NCI-H2081 treated with DMSO at 0.1 percent for 48 hours (cell line): ENCODE results near the gene ALG2.
A peak's percentile ranks its signal among the peaks of the same experiment; 100 is the strongest.

Experiments
- DNase-seq: peaks from one replicate; lab custom pipeline; 2025; lab: John Stamatoyannopoulos, UW

ALG2 gene, protein sequence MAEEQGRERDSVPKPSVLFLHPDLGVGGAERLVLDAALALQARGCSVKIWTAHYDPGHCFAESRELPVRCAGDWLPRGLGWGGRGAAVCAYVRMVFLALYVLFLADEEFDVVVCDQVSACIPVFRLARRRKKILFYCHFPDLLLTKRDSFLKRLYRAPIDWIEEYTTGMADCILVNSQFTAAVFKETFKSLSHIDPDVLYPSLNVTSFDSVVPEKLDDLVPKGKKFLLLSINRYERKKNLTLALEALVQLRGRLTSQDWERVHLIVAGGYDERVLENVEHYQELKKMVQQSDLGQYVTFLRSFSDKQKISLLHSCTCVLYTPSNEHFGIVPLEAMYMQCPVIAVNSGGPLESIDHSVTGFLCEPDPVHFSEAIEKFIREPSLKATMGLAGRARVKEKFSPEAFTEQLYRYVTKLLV

DNA sequence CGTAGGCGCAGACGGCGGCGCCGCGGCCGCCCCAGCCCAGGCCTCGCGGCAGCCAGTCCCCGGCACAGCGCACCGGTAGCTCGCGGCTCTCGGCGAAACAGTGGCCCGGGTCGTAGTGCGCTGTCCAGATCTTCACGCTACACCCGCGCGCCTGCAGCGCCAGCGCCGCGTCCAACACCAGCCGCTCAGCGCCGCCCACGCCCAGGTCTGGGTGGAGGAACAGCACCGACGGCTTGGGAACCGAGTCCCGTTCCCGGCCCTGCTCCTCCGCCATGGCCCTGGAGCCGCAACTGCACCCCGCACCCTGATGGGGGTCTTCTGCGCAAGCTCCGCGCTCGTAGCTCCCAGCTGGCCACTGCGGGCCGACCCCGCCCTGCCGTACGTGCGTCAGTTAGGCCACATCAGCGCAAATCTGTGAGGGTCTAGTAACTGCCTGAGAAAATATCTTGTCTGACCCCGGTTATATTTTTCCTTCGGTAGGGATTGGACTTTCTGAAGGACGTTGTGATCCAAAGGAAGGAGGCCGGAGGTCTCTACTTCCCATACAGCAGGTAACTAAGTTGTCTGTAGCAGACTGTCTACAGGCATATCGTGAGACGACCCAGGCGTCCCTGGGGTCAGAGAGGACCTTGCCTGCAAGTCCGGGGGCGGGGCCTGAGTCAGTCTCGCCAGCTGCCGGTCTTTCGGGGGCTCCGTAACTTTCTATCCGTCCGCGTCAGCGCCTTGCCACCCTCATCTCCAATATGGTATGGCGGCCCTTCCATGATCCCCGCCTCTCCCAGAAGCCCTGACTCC lies at the start of gene ALG2, which contains the start of gene SEC61B:
ALG2 (minus strand) TSS at position 322 of the 795 bp plus-strand sequence; CDS start at position 274, 48 bp downstream.
SEC61B (plus strand) TSS at position 662 of the 795 bp plus-strand sequence; CDS start at position 744, 82 bp downstream.
- peak; percentile 91 for DNase-seq

DNA sequence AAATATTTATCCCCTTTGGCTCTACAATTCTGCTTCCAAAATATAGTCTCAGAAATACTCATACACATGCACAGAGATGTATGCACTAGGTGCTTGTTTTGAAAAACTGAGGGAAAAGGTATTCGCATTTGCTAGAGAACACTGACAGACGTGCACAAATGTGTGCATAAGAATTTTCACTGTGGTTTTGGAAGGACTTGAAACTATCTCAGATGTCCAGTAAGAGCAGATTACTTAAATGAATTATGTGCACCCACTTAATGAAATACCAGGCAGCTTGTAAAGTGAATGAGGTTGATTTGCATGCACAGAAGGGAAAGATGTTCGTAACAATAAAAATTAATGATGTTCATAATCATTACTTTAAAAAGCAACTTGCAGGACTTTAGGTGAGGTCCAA lies 48.7 kb upstream of the ALG2 start:
- DNase-seq, result no peak

DNA sequence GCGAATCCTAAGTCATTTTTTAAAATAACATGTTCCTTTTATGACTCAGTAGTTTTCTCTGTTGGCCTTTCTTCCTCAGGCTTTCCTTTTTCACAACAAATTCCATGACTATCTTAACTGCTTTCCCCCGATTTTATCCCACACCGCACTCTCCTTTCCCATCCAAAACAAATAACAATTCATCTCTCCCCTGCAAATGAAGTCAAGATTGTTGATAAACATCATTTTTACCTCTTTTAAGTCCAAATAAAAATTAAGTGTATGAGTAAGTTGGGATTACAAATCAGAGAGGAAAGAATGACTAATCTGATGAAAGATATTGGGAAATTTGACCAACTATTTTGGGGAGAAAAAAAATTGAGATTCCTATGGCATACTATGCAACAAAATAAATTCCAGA lies 47.7 kb upstream of the ALG2 start:
- DNase-seq, result no peak

DNA sequence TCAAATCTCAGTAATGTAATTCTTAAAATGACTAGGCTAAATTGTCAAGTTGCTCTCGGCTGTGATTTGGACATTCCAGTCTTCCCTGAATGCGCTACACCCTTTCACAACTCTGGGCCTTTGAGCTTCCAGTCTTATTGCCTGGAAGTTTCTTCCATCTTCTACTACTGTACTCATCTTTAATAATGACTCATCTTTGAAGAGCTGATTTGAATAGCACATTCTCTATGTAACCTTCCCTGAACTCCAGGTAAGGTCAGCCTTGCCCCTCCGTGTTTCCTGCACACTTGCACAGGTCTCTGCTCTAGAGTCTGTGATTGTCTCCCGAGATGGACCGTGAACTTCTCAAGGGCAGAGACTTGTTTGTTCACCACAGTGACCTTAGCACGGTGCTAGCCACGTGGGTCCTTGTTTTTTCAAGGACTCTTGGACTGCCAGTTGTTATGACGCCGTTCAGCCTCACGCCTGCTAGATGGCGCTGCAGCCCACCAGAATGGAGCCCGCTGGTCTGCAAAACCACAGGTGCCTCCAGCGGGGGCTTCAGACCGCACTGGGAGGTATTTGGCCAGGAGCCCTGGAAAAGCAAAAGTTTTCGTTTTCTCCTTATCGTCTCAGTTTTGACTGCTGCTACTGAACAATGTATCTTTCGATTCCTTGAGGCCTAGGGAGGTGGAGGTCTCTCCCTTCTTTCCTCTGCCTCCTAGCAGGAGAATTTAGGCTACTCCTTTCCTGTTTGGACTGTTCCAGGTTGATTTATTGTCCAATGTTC lies 44.7 kb upstream of the ALG2 start:
- DNase-seq, result no peak

DNA sequence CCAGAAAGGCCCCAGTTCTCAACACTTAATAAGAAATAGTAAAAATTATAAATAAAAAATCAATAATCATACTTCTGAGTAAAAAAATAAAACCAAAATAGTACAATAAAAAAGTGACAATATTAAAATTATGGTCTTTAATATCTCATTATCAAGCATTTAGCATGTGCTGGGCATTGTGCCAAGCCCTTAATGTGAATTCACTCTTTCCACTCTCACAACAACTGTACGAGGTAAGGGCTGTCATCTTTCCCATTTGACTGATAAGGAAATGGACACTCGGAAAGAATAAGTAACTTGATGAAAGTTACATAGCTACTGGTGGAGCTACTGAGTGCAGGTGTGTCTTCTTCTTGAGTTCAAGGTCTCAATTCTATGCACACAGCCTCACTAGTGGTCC lies 43.9 kb upstream of the ALG2 start:
- no peak for DNase-seq

DNA sequence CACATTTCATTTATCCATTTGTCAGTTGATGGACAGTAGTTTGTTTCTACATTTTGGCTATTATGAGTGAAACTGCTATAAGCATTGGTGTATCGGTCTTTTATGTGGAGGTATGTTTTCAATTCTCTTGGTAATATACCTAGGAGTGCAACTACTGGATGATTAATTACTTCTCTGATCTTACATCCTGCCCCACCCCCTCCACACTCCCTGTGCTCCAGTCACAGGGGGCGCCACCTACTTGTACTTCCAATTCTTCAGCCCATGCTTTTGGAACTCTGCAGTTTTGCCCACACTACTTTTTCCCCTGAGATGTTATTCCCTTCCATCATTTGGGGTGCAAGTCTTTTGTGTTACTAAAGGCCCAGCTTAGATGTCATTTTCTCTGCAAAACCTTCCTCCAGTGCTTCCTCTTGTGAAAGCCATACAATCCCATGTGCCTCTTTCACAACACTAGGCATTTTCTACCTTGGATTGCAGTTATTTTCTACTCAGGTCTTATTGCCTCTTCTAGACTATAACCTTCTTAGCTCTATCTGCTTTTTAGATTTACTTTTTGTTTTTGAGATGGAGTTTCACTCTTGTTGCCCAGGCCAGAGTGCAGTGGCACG lies 42.4 kb upstream of the ALG2 start:
- DNase-seq, result no peak

DNA sequence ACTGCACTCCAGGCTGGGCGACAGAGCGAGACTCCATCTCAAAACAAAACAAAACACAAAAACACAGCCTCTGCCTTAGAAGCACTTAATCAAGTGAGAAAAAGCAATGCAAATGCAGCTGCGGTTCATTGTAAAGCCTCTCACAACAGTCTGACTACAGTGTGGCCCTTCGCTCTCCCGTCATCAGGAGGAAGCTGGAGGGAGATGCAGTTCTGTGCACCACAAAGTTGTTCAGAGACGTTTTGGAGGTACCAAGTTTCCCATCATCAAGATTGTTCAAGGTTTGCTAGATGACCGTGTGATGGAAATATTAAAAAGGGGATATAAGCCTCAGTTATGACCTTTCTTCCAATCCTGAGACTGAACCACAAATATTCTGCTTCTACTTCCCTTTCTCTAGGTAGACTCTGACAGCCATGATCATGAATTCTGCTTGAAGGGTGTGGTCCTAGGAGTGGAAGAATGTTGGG lies 41.2 kb upstream of the ALG2 start:
- DNase-seq, result no peak

DNA sequence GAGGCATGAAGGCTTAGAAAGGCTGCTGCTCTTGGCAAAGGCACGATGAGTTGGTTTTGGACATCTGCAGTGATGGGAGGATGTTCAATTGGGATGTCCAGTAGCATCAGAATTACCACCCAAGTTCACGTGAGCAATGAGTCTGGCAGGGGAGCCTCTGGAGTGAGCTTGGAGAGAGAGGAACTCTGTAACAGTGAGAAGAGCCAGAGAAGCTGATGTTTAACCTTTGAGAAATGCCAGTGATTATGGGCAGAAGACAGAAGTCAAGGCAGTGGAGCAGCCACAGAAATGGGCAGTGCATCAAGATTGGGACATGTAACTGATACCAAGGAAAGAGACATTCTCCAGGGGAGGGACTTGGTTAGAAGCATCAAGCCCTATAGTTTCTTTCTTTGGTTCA lies 40.2 kb upstream of the ALG2 start:
- DNase-seq, result no peak

DNA sequence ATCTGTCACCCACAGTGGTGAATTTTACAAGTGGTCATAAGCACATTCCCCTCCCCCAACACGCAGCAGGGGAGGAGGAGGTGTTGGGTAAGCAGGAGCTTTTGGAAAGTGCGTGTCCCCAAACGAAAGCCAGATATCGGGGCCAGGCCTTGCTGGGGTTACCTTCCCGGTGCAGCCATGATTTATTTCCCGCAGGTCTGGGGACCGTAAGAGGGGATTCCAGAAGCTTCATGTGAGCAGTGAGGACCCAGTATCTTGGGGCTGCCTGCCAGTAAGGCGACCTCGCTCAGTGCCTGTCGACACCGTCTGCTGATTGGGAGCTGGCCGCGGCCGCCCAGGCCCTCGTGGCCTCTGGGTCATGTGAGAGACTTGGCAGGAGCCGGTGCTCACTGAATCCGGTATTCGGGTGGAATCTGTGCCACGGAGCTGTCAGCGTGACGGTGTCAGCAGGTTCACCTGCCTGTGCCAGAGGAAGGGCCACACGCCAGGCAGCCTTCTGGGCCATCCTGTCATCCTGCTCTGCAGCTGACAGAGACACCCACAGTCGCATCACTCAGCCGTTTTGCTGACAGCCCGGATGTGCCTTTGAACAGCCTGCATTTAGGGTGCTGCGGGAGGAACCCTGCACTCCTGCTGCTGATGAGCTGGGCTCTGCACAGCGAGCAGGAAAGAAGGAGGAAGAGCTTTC lies 37.6 kb upstream of the ALG2 start:
- DNase-seq, result no peak

DNA sequence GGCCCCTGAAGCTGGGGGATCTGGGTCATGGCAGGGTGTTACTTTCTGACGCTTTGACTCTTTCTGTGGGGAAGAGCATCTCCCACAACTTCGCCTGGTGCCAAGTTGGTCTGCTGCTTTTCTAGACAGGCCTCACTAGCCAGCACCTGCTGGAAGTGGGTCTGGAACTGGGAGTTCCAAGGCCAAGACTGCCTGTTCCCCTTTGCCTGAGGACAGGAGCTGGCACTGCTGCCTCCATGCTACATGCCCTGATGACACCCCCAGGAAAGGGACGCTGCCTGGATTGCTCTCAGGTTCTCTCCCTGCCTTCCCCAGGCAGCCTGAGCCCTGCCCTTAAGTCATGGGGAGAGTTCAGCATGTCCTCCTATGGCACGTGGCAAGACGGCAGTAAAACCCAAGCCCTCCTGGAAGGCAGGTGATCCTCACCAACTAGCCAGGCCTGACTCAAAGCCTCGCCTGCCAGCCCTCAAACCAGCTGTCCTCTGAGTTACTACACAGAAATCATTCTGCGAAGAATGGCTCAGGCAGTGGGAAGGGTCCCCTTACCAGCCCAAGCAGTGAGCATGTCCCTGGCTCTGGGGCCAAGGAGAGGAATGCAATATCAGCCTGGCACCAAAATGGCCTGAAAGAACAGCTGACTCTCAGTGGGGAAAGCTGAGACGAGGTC lies 36.1 kb upstream of the ALG2 start:
- no peak for DNase-seq

DNA sequence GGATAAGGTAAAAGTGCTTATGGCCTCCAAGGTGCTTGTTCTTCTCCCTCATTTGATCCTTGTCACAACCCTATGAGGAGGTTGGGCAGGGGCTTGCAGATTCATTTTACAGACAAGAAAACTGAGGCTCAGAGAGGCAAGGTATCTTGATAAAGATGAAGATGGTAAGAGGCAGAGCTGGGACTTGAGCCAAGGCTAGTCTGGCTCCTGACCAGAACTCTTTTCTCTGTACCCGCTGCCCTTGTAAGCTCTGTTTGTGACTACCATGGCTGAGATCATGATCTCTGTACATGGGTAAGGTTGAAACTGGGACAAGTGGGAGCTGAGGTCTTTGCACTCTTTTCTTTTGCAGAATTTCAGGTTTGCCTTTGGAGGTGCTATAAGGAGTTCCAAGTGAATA lies 33.9 kb upstream of the ALG2 start:
- no peak for DNase-seq

DNA sequence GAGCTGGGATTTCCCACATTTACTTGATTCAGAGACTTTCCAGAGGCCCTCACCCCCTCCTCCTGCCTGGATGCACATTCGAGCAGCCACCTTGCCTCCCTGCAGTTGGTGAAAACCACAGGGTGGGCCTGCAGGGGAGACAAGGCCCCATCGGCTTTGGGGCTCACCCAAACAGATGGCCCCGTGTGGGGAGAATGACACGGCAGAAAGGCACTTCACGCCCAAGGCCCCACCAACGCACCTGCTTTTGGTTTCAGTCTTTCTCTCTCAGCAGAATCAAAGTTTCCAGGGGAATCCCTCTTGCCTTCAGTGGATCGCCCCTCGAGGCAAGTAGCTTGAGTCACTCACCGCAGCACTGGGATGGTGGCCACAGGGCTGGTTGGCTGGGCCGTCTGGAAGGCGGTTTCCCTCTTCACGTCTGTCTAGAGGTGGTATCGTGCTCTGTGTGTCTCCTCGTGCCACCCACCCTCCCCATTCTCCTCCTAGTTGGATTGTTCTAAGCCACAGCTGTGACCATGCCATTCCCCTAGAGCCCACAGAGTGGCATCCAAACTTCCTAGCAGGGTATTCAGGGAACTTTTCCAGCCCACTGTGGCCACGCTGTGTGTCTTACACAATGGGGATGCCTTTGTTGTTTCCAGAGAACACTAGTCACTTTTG lies 32.2 kb upstream of the ALG2 start:
- DNase-seq, result no peak

DNA sequence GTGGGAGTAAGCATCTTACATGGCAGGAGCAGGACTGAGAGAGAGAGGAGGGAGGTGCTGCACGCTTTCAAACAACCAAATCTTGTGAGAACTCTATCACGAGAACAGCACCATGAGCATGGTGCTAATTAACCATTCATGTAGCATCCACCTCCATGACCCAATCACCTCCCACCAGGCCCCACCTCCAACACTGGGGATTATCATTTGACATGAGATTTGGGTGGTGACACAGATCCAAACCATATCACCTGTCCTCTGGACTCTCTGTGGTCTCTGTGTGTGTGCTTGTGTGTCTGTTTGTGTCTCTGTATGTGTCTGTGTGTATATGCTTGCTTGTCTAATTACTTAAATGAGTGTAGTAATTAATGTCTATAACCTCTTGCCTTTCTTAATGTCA lies 31.4 kb upstream of the ALG2 start:
- DNase-seq, result no peak

DNA sequence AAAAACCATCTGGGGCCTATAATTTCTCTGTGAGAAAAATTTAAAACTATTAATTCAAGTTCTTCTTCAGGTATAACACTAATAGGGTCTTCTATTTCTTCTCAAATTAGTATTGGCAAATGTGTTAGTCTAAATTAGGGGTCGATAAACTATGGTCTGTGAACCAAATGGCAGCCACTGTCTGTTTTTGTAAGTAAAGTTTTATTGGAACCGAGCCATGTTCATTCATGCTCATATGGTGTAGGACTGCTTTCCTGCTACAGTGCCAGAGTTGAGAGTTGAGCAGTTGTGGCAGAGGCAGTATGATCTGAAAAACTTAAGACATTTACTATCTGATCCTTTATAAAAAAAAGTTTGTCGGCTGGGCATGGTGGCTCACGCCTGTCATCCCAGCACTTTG lies 29.4 kb upstream of the ALG2 start:
- DNase-seq, result no peak

DNA sequence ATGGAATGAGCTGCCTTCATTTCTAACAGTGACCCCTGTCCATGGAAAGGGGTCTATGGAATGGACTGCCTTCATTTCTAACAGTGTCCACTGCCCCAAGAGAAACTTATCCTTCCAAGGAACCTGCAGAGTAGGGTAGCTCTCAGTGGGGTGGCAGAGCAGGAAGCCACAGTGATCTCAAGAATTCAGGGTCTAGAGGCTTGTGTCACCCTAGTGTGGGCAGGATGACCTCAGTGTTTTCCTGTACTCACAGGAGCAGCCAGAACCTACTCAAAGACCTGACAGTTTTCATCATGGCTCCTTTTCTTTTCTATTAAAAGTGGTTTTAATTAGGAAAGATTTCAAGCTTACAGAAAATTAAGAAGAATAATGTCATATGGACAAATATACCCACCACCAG lies 27.9 kb upstream of the ALG2 start:
- no peak for DNase-seq

DNA sequence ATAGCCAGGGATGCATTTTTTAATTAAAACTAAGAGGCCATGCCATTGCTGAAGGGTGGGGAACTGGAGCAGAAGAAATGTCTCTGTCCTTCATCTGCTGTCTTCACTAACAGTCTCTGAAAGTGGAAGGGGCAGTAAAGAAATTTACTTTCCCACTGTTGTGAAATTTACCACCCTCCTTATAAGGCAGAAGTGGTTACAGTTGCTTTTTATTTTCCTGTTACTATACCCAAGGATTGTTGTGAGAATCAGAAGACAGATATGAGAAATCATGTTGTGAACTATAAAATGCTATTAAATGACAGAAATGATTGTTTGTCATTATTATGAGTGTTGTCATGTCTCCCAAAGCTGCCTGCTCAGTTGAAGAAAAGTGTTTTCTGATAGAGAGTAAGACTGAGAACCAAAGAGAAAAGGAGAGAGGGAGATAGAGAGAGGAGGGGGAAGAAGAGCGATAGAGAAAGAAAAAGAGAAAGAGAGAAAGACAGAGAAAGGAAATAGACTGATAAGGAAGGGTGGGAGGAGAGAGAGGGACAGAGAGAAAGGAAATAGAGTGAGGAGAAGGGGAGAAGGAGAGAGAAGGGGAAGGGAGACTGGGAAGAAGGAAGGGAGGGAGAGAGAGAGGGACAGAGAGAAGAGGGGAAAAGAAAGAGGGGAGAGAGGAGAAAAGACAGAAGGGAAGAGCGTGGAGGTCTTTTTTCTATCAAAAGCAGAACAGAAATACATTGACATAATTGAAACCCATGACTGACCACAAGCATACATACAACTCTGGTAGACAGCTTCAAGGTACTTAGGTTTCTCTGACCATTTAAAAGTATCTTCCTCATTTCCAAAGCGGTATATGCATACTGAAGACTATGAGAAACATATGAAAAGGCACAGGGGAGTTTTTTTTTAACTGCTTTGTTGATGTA lies 22.9 kb upstream of the ALG2 start:
- no peak for DNase-seq

DNA sequence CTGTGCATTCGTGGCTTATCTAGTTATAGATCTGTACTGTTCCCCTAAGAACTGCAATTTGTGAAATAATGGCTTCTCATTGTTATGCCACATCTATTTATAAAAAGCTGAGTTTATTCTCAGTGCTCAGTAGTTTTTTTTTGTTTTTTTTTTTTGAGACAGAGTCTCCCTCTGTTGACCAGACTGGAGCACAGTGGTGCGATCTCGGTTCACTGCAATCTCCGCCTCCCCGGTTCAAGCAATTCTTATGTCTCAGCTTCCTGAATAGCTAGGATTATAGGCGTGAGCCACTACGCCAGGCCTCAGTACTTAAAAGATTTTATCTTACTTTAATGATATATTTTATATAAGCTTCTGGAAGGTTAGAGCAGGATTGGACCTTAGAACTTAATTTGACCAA lies 19.4 kb upstream of the ALG2 start:
- no peak for DNase-seq

DNA sequence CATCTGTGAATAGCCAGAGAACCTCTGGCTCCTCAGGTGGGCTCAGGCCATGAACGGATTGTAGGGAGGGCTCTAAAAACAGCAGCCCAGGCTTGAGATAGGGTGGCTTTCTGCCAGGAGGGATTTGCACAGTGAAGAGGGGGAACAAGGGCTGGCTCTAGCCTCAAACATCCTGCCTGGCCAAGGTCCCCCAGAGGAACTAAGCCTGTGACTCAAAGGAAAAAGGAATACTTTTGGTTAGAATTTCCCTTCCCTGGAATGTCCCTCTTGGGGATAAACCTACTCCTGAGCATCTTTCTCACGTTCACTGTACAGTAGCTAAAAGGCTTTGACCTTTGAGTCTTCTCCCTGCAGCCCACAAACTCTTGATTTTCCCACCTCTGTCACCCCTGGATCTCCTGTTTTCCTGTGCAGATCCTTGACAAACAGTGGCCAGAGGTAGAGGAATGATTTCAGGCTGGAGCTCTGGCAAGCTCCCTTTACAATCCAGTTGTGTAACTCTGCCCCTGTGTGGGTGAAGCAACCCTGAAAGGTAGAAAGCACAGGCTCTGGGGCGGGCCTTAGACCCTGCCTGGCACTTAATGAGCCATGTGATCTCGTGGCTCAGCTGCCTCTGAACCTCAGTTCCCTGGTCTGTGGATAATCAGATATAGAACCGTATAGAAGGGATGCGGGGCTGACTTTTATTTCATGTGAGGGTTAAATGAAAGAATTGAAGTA lies 17.8 kb upstream of the ALG2 start:
- no peak for DNase-seq
